Activated CD8-positive, alpha-beta memory T cell treated with anti-CD3 and anti-CD28 coated beads, Interleukin-2, amount 10 ng/mL, durations not matched to agents 7 days and 5 days (primary cell): Measurements from ENCODE around the gene AP1M1. TPM values are rescaled to one million over a fixed set of nuclear protein-coding genes. Genes with fewer than 3 reads are reported as not detected.
A peak's percentile ranks its signal among the peaks of the same experiment; 100 is the strongest.
"Not testable (repeated sequence)": the region's sequence is repeated elsewhere in the genome, so short reads cannot be mapped to it uniquely, and the experiment has no call there.

Experiments used
- ATAC-seq: fragments of 150-1000 bp; cut with Tn5 transposase; one replicate; pipeline ENCODE4 v1.10.0; 2021; ENCODE audit warnings: moderate library complexity
- CTCF ChIA-PET: fragments of 350-600 bp; sonication (Branson Sonifier 250); formaldehyde crosslinking; loops from one replicate; lab custom pipeline; 2021; ENCODE audit warnings: antibody characterized with exemption; lab: Charles Lee
- DNase-seq: peaks from one replicate; pipeline ENCODE4 v3.0.0-alpha.2; 2020
- H3K27ac Mint-ChIP-seq: one replicate; pipeline ENCODE4 v1.8.0; 2021; ENCODE audit warnings: mild to moderate bottlenecking, mixed read lengths
- H3K27me3 Mint-ChIP-seq: one replicate; pipeline ENCODE4 v1.8.0; 2021; ENCODE audit warnings: mixed read lengths
- H3K36me3 Mint-ChIP-seq: one replicate; pipeline ENCODE4 v1.8.0; 2021; ENCODE audit warnings: mild to moderate bottlenecking, mixed read lengths
- H3K4me1 Mint-ChIP-seq: one replicate; pipeline ENCODE4 v1.8.0; 2021; ENCODE audit warnings: mixed read lengths
- H3K4me3 Mint-ChIP-seq: one replicate; pipeline ENCODE4 v1.8.0; 2021; ENCODE audit warnings: mild to moderate bottlenecking, moderate library complexity, mixed read lengths
- H3K9me3 Mint-ChIP-seq: one replicate; pipeline ENCODE4 v1.8.0; 2022; ENCODE audit warnings: low read depth, mixed read lengths
- total RNA-seq, 2 experiments: library from RNA; stranded (reverse); gene quantifications; one replicate each; pipeline ENCODE4 v1.2.3, GENCODE V29; 2021

The AP1M1 gene
- total RNA-seq, 2 experiments from 2014 or later = 144 to 154 TPM

- no peak for ATAC-seq
- H3K4me3 Mint-ChIP-seq = no peak overlapping the region
- H3K27me3 Mint-ChIP-seq = peaks cover 27% of the 10 kb centered on the region
- no peak for DNase-seq
- CTCF ChIA-PET = interaction anchor here (0.7 kb wide), 1 partner anchor 110 kb away, joined by 3 read pairs; no protein-coding TSS in a partner anchor
- no peak overlapping the region for H3K27ac Mint-ChIP-seq
- H3K36me3 Mint-ChIP-seq = no peaks in the 10 kb centered on the region
- peaks cover 13% of the 10 kb centered on the region for H3K4me1 Mint-ChIP-seq
- no peaks in the 10 kb centered on the region for H3K9me3 Mint-ChIP-seq
Measured at GRCh38 chr19:16272945-16273344, 75.2 kb downstream of the AP1M1 start.

- no peak overlapping the region for H3K27ac Mint-ChIP-seq
- H3K27me3 Mint-ChIP-seq = peaks cover 25% of the 10 kb centered on the region
- H3K4me3 Mint-ChIP-seq = no peak overlapping the region
- peaks cover 7% of the 10 kb centered on the region for H3K4me1 Mint-ChIP-seq
- CTCF ChIA-PET = no interaction called here
- H3K9me3 Mint-ChIP-seq = no peaks in the 10 kb centered on the region
- no peak for ATAC-seq
- no peaks in the 10 kb centered on the region for H3K36me3 Mint-ChIP-seq
- DNase-seq = no peak
Measured at GRCh38 chr19:16274447-16274846, 76.7 kb downstream of the AP1M1 start.

GRCh38 chr19:16280306-16280705 is 82.6 kb downstream of the AP1M1 start:
- Mint-ChIP-seq H3K27ac (no peak overlapping the region), H3K9me3 (no peaks in the 10 kb centered on the region), H3K27me3 (peaks cover 44% of the 10 kb centered on the region), H3K4me1 (peaks cover 21% of the 10 kb centered on the region), H3K36me3 (no peaks in the 10 kb centered on the region), H3K4me3 (no peak overlapping the region)
- ATAC-seq = no peak
- CTCF ChIA-PET = no interaction called here
- no peak for DNase-seq

- no peak for ATAC-seq
- no peak overlapping the region for H3K27ac Mint-ChIP-seq
- DNase-seq = no peak
- no peak overlapping the region for H3K4me3 Mint-ChIP-seq
- H3K4me1 Mint-ChIP-seq = peaks cover 22% of the 10 kb centered on the region
- no peaks in the 10 kb centered on the region for H3K9me3 Mint-ChIP-seq
- CTCF ChIA-PET = interaction anchor here (1.2 kb wide), 1 partner anchor 105 kb away, joined by 4 read pairs; no protein-coding TSS in a partner anchor
- H3K27me3 Mint-ChIP-seq = peaks cover 48% of the 10 kb centered on the region
- no peaks in the 10 kb centered on the region for H3K36me3 Mint-ChIP-seq
Measured at GRCh38 chr19:16281743-16282142, 84.0 kb downstream of the AP1M1 start.

- Mint-ChIP-seq H3K9me3 (no peaks in the 10 kb centered on the region), H3K4me3 (no peak overlapping the region), H3K27me3 (peaks cover 48% of the 10 kb centered on the region), H3K36me3 (no peaks in the 10 kb centered on the region), H3K4me1 (peaks cover 24% of the 10 kb centered on the region), H3K27ac (peak overlapping the region; percentile 17)
- peak; percentile 54 for DNase-seq
- peak; percentile 69 for ATAC-seq
- CTCF ChIA-PET = interaction anchor here (0.5 to 1.2 kb wide), 4 partner anchors 10 to 257 kb away, joined by 3 to 4 read pairs (median 3); no protein-coding TSS in a partner anchor
Measured at GRCh38 chr19:16283210-16284061, 85.7 kb downstream of the AP1M1 start.

- DNase-seq (no peak), ATAC-seq (no peak)
- no peak overlapping the region for H3K27ac Mint-ChIP-seq
- no peaks in the 10 kb centered on the region for H3K9me3 Mint-ChIP-seq
- H3K4me1 Mint-ChIP-seq = peaks cover 22% of the 10 kb centered on the region
- no peaks in the 10 kb centered on the region for H3K36me3 Mint-ChIP-seq
- peaks cover 46% of the 10 kb centered on the region for H3K27me3 Mint-ChIP-seq
- CTCF ChIA-PET = interaction anchor here (0.8 kb wide), 1 partner anchor 98 kb away, joined by 3 read pairs; no protein-coding TSS in a partner anchor
- H3K4me3 Mint-ChIP-seq = no peak overlapping the region
Measured at GRCh38 chr19:16284505-16284904, 86.8 kb downstream of the AP1M1 start.

- H3K27ac Mint-ChIP-seq, H3K4me3 Mint-ChIP-seq, ATAC-seq, H3K36me3 Mint-ChIP-seq, DNase-seq, CTCF ChIA-PET, H3K9me3 Mint-ChIP-seq: not testable (repeated sequence)
- peaks cover 46% of the 10 kb centered on the region for H3K27me3 Mint-ChIP-seq
- H3K4me1 Mint-ChIP-seq = peaks cover 22% of the 10 kb centered on the region
Measured at GRCh38 chr19:16285079-16285478, 87.4 kb downstream of the AP1M1 start.

GRCh38 chr19:16285769-16286498 is 88.2 kb downstream of the AP1M1 start:
- ATAC-seq (no peak), DNase-seq (no peak)
- no peak overlapping the region for H3K4me3 Mint-ChIP-seq
- H3K36me3 Mint-ChIP-seq = no peaks in the 10 kb centered on the region
- H3K27ac Mint-ChIP-seq = no peak overlapping the region
- CTCF ChIA-PET = no interaction called here
- H3K9me3 Mint-ChIP-seq = no peaks in the 10 kb centered on the region
- peaks cover 22% of the 10 kb centered on the region for H3K4me1 Mint-ChIP-seq
- peaks cover 51% of the 10 kb centered on the region for H3K27me3 Mint-ChIP-seq

GRCh38 chr19:16288544-16288943 is 90.8 kb downstream of the AP1M1 start:
- CTCF ChIA-PET = interaction anchor here (1.0 to 1.4 kb wide), 2 partner anchors 19 to 44 kb away, joined by 3 to 4 read pairs; no protein-coding TSS in a partner anchor
- DNase-seq (no peak), ATAC-seq (no peak)
- Mint-ChIP-seq H3K27me3 (peaks cover 54% of the 10 kb centered on the region), H3K27ac (no peak overlapping the region), H3K4me3 (no peak overlapping the region), H3K4me1 (peaks cover 17% of the 10 kb centered on the region), H3K9me3 (no peaks in the 10 kb centered on the region), H3K36me3 (no peaks in the 10 kb centered on the region)

- Mint-ChIP-seq H3K9me3 (no peaks in the 10 kb centered on the region), H3K4me1 (peaks cover 7% of the 10 kb centered on the region), H3K4me3 (no peak overlapping the region), H3K27ac (no peak overlapping the region), H3K36me3 (no peaks in the 10 kb centered on the region), H3K27me3 (peaks cover 45% of the 10 kb centered on the region)
- CTCF ChIA-PET = interaction anchor here (1.0 to 1.4 kb wide), 3 partner anchors 20 to 45 kb away, joined by 3 to 4 read pairs (median 3); no protein-coding TSS in a partner anchor
- ATAC-seq = no peak
- no peak for DNase-seq
Measured at GRCh38 chr19:16289594-16289993, 91.9 kb downstream of the AP1M1 start.

GRCh38 chr19:16290692-16291091 is 93.0 kb downstream of the AP1M1 start:
- H3K36me3 Mint-ChIP-seq = no peaks in the 10 kb centered on the region
- peaks cover 36% of the 10 kb centered on the region for H3K27me3 Mint-ChIP-seq
- peaks cover 7% of the 10 kb centered on the region for H3K4me1 Mint-ChIP-seq
- H3K9me3 Mint-ChIP-seq = no peaks in the 10 kb centered on the region
- DNase-seq (no peak), ATAC-seq (no peak)
- CTCF ChIA-PET = interaction anchor here (1.1 kb wide), 1 partner anchor 43 kb away, joined by 3 read pairs; no protein-coding TSS in a partner anchor
- no peak overlapping the region for H3K4me3 Mint-ChIP-seq
- no peak overlapping the region for H3K27ac Mint-ChIP-seq

GRCh38 chr19:16293118-16294091 is 95.7 kb downstream of the AP1M1 start:
- H3K27me3 Mint-ChIP-seq = peaks cover 19% of the 10 kb centered on the region
- no peak for ATAC-seq
- H3K4me1 Mint-ChIP-seq = peaks cover 4% of the 10 kb centered on the region
- no peak overlapping the region for H3K27ac Mint-ChIP-seq
- H3K36me3 Mint-ChIP-seq = no peaks in the 10 kb centered on the region
- CTCF ChIA-PET = interaction anchor here (0.9 to 1.5 kb wide), 3 partner anchors 10 to 124 kb away, joined by 3 to 4 read pairs (median 3); no protein-coding TSS in a partner anchor
- no peak overlapping the region for H3K4me3 Mint-ChIP-seq
- DNase-seq = no peak
- no peaks in the 10 kb centered on the region for H3K9me3 Mint-ChIP-seq
